Karpas-422 (cell line): ENCODE data around the gene SYNE3. TPM values are rescaled to one million over a fixed set of nuclear protein-coding genes. Genes with fewer than 3 reads are reported as not detected.

Source experiments
- DNase-seq: peaks from one replicate; pipeline ENCODE4 v3.0.0-alpha.2; 2015
- H2AFZ ChIP-seq: fragments of 200-600 bp; sonication (generic); 2 replicates; pipeline ENCODE4 v1.6.1; 2014; ENCODE audit warnings: antibody characterized with exemption, low read length, mixed read lengths
- H3K27ac ChIP-seq: fragments of 200-600 bp; sonication (generic); 2 replicates; pipeline ENCODE4 v1.5.1; 2014; ENCODE audit warnings: mild to moderate bottlenecking, low read length, moderate library complexity
- H3K27me3 ChIP-seq: fragments of 200-600 bp; sonication (generic); 2 replicates; pipeline ENCODE4 v1.6.1; 2014; ENCODE audit warnings: low read length, mixed read lengths
- H3K36me3 ChIP-seq: fragments of 200-600 bp; sonication (generic); 2 replicates; pipeline ENCODE4 v1.6.1; 2014; ENCODE audit warnings: low read length, mixed read lengths; ENCODE audit not compliant: insufficient read depth
- H3K4me1 ChIP-seq: fragments of 200-600 bp; sonication (generic); 2 replicates; pipeline ENCODE4 v1.6.1; 2014; ENCODE audit warnings: mild to moderate bottlenecking, low read length, mixed read lengths
- H3K4me2 ChIP-seq: fragments of 200-600 bp; sonication (generic); 2 replicates; pipeline ENCODE4 v1.6.1; 2014; ENCODE audit warnings: low read length, low read depth, mild to moderate bottlenecking; ENCODE audit not compliant: poor library complexity, severe bottlenecking
- H3K4me3 ChIP-seq: fragments of 200-600 bp; sonication (generic); 2 replicates; pipeline ENCODE4 v1.5.1; 2014; ENCODE audit warnings: mild to moderate bottlenecking, antibody characterized with exemption, low read length, mixed read lengths
- H3K79me2 ChIP-seq: fragments of 200-600 bp; sonication (generic); 2 replicates; pipeline ENCODE4 v1.6.1; 2014; ENCODE audit warnings: mild to moderate bottlenecking, low read length, mixed read lengths
- H3K9ac ChIP-seq: fragments of 200-600 bp; sonication (generic); 2 replicates; pipeline ENCODE4 v1.6.0; 2014; ENCODE audit warnings: low read length
- H3K9me2 ChIP-seq: fragments of 200-600 bp; sonication (generic), shearing (Covaris generic); replicated peaks from 2 replicates; pipeline ENCODE4 v1.6.0; 2014; ENCODE audit warnings: mild to moderate bottlenecking, low read length, moderate library complexity; ENCODE audit not compliant: insufficient read depth
- H3K9me3 ChIP-seq: fragments of 300-700, 200-600 bp; sonication (generic); 2 replicates; pipeline ENCODE4 v1.6.1; 2014; ENCODE audit warnings: low read length, mixed read lengths
- H4K20me1 ChIP-seq: fragments of 200-600 bp; sonication (generic); 2 replicates; pipeline ENCODE4 v1.6.1; 2014; ENCODE audit warnings: mild to moderate bottlenecking, antibody characterized with exemption, low read length, low read depth; ENCODE audit not compliant: insufficient read depth
- total RNA-seq: library from RNA; depleted of rRNA; stranded (reverse); fragments of >200 nt; shearing (Covaris generic); gene quantifications from 2 replicates; pipeline ENCODE4 v1.2.3, GENCODE V29; 2014; ENCODE audit warnings: low replicate concordance

Gene SYNE3
- total RNA-seq, 1 experiment from 2014 or later = 1.8 TPM

DNA sequence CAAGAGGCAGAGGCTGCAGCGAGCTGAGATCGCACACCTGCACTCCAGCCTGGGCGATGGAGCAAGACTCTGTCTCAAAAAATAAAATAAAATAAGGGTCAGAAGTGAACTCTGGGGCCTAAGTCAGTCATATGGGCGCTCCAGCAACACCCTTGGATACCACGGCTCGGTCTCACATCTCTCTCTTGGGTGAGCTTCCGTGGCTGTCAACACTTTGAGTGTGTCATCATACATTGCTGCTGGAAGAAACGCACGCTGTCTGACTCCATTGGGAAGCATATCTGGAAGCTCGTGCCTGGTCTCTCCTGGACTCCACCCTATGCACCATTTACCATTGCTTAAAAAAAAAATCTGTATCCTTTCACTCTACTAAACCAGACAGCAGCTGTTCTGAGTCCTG lies 38.6 kb upstream of the SYNE3 start:
- Histone ChIP-seq H3K79me2 (no peaks in the 10 kb centered on the region), H3K9me2 (no peaks in the 10 kb centered on the region), H3K36me3 (no peaks in the 10 kb centered on the region), H3K9me3 (no peaks in the 10 kb centered on the region), H3K27ac (no peak overlapping the region), H2AFZ (no peak overlapping the region), H3K4me1 (no peaks in the 10 kb centered on the region), H4K20me1 (peaks cover 17% of the 10 kb centered on the region), H3K27me3 (no peaks in the 10 kb centered on the region), H3K4me2 (no peak overlapping the region), H3K9ac (no peak overlapping the region), H3K4me3 (no peak overlapping the region)
- DNase-seq = no peak

DNA sequence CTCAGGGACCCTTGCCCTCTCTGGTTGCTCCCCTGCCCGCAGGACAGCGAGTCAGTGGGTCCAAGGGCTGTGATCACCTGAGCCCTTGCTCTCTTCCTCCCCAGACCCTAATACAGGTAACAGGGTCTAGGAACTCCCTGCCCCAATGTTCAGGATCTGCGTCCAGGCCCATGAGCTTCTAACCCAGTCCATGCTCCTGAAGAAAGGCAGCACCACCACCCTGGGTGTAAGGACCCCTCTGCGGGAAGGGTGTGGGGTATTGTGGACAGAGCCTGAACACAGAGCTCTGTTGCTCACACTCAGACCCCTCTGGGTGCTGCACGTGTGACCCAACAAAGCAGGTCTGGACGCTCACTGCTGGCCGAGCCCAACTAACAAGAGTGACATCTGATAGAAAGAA lies 36.7 kb upstream of the SYNE3 start:
- peaks cover 19% of the 10 kb centered on the region for H4K20me1 ChIP-seq
- no peak overlapping the region for H3K27ac ChIP-seq
- no peaks in the 10 kb centered on the region for H3K79me2 ChIP-seq
- H2AFZ ChIP-seq = no peak overlapping the region
- no peak overlapping the region for H3K4me2 ChIP-seq
- H3K9ac ChIP-seq = no peak overlapping the region
- no peaks in the 10 kb centered on the region for H3K9me2 ChIP-seq
- no peaks in the 10 kb centered on the region for H3K27me3 ChIP-seq
- no peak for DNase-seq
- no peak overlapping the region for H3K4me3 ChIP-seq
- H3K4me1 ChIP-seq = no peaks in the 10 kb centered on the region
- no peaks in the 10 kb centered on the region for H3K9me3 ChIP-seq
- H3K36me3 ChIP-seq = no peaks in the 10 kb centered on the region

DNA sequence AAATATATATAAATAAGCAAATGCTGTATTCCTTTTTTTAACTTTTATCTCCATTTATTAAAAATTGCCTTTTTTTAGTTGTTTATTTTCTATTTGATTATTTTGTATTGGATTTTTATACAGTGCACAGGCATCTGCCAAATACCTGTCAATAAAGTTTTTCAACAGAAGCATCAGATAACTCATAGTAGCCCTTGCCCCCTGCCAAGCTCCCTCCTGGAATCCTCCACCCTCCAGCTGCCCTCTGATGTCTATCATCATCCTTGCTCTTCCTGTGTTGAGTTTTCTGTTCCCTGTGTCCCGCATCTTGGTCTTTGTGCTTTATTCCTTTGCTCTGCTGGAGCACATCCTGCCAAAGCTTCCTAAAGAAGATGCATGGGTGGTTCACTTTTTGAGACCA lies 35.0 kb upstream of the SYNE3 start:
- no peaks in the 10 kb centered on the region for H3K27me3 ChIP-seq
- DNase-seq = no peak
- no peaks in the 10 kb centered on the region for H3K36me3 ChIP-seq
- H2AFZ ChIP-seq = no peak overlapping the region
- no peak overlapping the region for H3K27ac ChIP-seq
- H3K79me2 ChIP-seq = no peaks in the 10 kb centered on the region
- H3K9me3 ChIP-seq = no peaks in the 10 kb centered on the region
- no peak overlapping the region for H3K4me3 ChIP-seq
- no peak overlapping the region for H3K4me2 ChIP-seq
- H3K9me2 ChIP-seq = no peaks in the 10 kb centered on the region
- peaks cover 24% of the 10 kb centered on the region for H4K20me1 ChIP-seq
- no peaks in the 10 kb centered on the region for H3K4me1 ChIP-seq
- no peak overlapping the region for H3K9ac ChIP-seq

DNA sequence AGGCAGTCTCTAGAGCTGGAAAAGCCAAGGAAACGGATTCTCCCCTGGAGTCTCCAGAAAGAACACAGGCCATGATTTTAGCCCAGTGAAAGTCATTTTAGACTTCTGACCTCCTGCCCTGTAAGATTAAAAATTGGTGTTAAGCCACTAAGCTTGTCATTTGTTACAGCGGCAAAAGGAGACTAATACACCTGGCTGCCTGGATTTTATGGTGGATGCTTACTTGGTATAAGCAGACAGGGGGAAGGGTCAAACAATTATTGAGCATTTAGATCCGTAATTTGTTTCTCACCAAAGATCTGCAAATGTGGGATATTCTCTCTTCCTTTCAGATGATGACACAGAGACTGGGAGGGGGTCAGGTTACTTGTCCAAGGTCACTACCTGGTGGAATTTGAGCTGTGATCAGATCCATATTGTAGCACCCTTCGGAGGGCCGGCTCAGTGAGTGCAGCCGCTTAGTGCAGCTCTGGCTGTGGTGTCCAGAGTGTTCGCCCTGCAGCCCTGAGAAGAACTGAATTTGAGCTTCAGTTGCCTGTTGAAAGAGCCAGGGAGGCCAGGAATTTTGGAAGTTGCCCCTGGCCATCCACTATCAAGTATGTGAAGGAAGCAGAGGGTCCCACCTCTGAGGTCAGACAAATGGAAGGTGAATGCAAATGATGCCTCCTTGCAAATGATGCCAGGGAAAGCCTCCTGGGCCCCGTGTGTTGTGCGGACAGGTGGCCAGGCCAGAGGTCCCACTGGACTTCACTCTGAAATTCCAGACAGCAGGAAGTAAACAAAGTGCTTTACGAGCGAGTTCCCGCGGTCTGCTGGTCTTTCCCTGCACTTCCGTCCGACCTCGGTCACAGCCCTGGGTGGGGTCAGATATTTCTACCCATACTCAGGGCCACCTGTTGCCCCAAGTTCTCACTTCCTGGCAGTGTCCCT lies 33.5 kb upstream of the SYNE3 start:
- Histone ChIP-seq H3K4me2 (no peak overlapping the region), H2AFZ (no peak overlapping the region), H3K27ac (no peak overlapping the region), H3K79me2 (no peaks in the 10 kb centered on the region), H3K4me1 (no peaks in the 10 kb centered on the region), H3K9ac (no peak overlapping the region), H4K20me1 (peaks cover 24% of the 10 kb centered on the region), H3K9me3 (no peaks in the 10 kb centered on the region), H3K27me3 (no peaks in the 10 kb centered on the region), H3K9me2 (no peaks in the 10 kb centered on the region), H3K4me3 (no peak overlapping the region), H3K36me3 (no peaks in the 10 kb centered on the region)
- DNase-seq = no peak

DNA sequence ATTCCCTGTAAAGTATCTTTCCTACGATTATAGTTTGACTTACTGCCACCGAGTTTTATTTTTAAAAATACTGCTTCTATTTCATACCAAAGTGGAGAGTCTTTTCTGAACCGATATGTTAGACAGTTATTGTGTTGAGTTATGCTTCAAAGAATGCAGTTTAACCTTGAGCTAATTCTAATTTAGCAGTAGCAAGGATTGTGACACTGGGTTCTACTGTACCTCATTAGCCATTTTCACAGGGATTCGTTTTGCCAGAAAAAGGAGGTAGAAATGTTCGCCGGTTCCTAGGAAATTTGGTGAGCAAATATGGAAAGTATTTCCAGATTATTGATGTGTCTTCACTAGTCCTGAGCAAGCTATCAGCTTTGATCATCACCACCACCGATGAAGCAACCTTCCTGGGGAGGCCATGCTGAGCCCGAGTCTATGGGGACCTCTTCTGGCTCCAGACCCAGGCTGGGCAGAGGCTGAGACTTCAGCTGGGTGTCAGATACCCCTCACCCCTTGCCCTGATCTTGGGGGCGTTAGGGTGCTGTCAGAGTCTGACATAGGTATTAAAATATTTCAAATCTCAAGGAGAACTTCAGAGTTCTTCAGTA lies 32.0 kb upstream of the SYNE3 start:
- peaks cover 22% of the 10 kb centered on the region for H4K20me1 ChIP-seq
- H3K36me3 ChIP-seq = no peaks in the 10 kb centered on the region
- H3K4me2 ChIP-seq = no peak overlapping the region
- H3K27me3 ChIP-seq = no peaks in the 10 kb centered on the region
- H2AFZ ChIP-seq = no peak overlapping the region
- H3K9me3 ChIP-seq = no peaks in the 10 kb centered on the region
- DNase-seq = no peak
- no peak overlapping the region for H3K4me3 ChIP-seq
- H3K9ac ChIP-seq = no peak overlapping the region
- H3K27ac ChIP-seq = no peak overlapping the region
- H3K9me2 ChIP-seq = no peaks in the 10 kb centered on the region
- H3K79me2 ChIP-seq = peaks cover 4% of the 10 kb centered on the region
- H3K4me1 ChIP-seq = no peaks in the 10 kb centered on the region

DNA sequence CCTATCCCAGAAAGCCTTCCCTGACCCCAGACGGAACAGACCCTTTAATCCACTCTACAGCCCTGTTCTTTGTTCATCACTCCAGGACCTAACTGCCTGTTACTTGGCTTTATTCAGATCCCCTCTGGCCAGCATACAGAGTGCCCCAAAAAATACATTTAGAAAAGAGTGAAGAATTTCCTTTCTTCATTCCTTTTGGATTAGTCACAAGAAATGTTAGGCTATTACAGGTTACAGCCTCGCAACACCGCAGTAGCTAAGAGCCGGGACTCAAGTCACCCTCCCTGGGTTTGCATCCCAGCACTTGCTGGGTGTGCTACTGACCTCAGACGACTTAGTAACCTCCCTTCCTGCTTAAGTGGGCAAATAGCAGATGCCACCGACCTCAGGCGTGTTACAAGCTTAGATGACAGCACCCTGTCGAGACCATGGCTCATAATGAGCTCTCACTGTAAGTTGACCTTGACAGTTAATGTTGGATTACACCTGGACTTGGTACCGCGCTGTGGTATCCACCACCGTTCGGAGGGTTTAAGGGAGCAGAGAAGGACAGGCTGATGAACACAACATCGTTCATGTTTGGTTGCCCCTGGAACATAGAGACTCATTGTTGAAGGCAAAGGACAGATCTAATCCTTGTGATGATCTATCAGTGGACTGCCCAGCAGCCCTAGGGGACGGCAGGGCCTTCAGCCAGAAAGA lies 31.3 kb upstream of the SYNE3 start:
- DNase-seq = no peak
- no peak overlapping the region for H3K27ac ChIP-seq
- H3K9me2 ChIP-seq = no peaks in the 10 kb centered on the region
- H3K4me1 ChIP-seq = no peaks in the 10 kb centered on the region
- H3K36me3 ChIP-seq = no peaks in the 10 kb centered on the region
- H3K4me2 ChIP-seq = no peak overlapping the region
- no peak overlapping the region for H3K4me3 ChIP-seq
- H3K9me3 ChIP-seq = no peaks in the 10 kb centered on the region
- no peak overlapping the region for H2AFZ ChIP-seq
- peaks cover 11% of the 10 kb centered on the region for H3K79me2 ChIP-seq
- peaks cover 22% of the 10 kb centered on the region for H4K20me1 ChIP-seq
- H3K27me3 ChIP-seq = no peaks in the 10 kb centered on the region
- H3K9ac ChIP-seq = no peak overlapping the region

DNA sequence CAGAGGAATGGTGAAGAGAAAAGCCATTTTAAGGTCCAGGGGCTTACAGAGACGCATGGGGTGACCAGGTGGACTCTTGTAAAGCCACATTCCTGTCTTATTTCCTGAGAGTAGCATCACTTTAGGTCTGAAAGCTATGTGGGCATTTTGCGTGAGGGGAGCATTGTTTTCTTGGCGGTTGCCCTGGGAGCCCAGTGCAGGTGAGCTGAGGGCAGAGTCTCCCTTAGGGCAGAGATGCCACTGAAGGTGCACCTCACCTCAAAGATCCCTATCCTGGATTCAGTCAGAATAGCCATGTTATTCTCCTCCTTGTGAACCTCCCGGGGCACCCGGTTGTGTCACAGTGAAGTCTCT lies 30.8 kb upstream of the SYNE3 start:
- no peaks in the 10 kb centered on the region for H3K27me3 ChIP-seq
- H4K20me1 ChIP-seq = peaks cover 23% of the 10 kb centered on the region
- H3K4me3 ChIP-seq = no peak overlapping the region
- H2AFZ ChIP-seq = no peak overlapping the region
- no peaks in the 10 kb centered on the region for H3K36me3 ChIP-seq
- H3K79me2 ChIP-seq = peaks cover 16% of the 10 kb centered on the region
- H3K4me2 ChIP-seq = no peak overlapping the region
- DNase-seq = no peak
- H3K9me2 ChIP-seq = no peaks in the 10 kb centered on the region
- no peaks in the 10 kb centered on the region for H3K4me1 ChIP-seq
- H3K9me3 ChIP-seq = no peaks in the 10 kb centered on the region
- H3K9ac ChIP-seq = no peak overlapping the region
- no peak overlapping the region for H3K27ac ChIP-seq

DNA sequence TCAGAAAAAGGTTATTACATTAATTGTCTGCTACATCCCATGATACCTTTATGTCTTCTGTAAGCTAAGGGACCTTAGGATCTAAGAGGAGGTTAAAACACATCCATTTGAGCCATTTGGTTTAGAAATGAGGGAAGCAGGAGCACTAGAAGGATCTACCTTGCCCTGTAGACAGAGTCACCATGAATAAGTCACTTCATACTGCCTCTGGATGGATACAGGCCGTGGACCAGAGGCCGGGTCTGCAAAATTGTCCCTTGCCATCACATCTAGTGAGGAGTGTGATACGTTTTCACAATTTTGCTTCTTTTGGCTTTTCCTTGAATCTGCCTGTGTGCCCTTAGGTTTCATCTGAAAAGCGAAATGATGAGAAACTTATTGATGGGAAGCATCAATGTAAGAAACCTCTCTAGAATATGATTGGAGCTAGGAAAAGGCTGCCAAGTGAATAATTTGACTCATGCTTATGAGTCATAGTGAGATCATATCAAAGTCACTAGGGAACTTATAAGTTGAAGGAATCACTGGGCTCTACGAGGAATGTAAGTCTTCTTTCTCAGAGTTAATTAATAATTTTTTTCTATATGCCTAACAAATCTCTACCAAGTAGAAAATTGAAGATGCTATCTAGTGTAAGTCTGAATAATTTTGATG lies 29.2 kb upstream of the SYNE3 start:
- H3K9me2 ChIP-seq = no peaks in the 10 kb centered on the region
- no peaks in the 10 kb centered on the region for H3K4me1 ChIP-seq
- H3K4me3 ChIP-seq = no peak overlapping the region
- no peaks in the 10 kb centered on the region for H3K27me3 ChIP-seq
- no peaks in the 10 kb centered on the region for H3K9me3 ChIP-seq
- no peak overlapping the region for H3K27ac ChIP-seq
- DNase-seq = no peak
- H4K20me1 ChIP-seq = peaks cover 18% of the 10 kb centered on the region
- H3K4me2 ChIP-seq = no peak overlapping the region
- no peak overlapping the region for H2AFZ ChIP-seq
- no peak overlapping the region for H3K9ac ChIP-seq
- peaks cover 32% of the 10 kb centered on the region for H3K79me2 ChIP-seq
- H3K36me3 ChIP-seq = no peaks in the 10 kb centered on the region
